Measurements from ENCODE around the gene UNC45B.
"Not testable (repeated sequence)": the region's sequence is repeated elsewhere in the genome, so short reads cannot be mapped to it uniquely, and the experiment has no call there.

UNC45B gene

DNA sequence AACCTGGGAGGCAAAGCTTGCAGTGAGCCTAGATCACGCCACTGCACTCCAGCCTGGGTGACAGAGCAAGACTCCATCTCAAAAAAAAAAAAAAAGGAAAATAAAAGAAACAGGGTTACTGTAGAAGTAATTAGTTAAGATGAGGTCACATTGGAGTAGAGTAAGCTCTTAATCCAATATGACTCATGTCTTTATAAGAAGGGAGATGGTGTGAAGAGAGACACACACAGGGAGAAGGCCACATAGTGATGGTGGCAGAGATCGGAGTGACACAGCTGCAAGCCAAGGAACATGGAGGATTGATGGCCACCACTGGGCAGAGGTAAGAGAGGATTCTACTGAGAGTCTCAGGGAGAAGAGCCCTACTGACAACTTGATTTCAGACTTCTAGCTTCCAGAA is 79.9 kb downstream of the UNC45B start:
- TF ChIP-seq, protein P1, sequence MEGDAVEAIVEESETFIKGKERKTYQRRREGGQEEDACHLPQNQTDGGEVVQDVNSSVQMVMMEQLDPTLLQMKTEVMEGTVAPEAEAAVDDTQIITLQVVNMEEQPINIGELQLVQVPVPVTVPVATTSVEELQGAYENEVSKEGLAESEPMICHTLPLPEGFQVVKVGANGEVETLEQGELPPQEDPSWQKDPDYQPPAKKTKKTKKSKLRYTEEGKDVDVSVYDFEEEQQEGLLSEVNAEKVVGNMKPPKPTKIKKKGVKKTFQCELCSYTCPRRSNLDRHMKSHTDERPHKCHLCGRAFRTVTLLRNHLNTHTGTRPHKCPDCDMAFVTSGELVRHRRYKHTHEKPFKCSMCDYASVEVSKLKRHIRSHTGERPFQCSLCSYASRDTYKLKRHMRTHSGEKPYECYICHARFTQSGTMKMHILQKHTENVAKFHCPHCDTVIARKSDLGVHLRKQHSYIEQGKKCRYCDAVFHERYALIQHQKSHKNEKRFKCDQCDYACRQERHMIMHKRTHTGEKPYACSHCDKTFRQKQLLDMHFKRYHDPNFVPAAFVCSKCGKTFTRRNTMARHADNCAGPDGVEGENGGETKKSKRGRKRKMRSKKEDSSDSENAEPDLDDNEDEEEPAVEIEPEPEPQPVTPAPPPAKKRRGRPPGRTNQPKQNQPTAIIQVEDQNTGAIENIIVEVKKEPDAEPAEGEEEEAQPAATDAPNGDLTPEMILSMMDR (IDR thresholded peaks at IDR 0.05; ENCODE audit: control insufficient read depth, insufficient read depth, low read depth, low read length, missing control alignments): no peak
- no peak for DNase-seq (ENCODE audit: low read depth)
- H3K4me3 ChIP-seq (ENCODE audit: control insufficient read depth, low read depth, low read length): no peak overlapping the region

- TF ChIP-seq, protein P1 (IDR thresholded peaks at IDR 0.05; ENCODE audit: control insufficient read depth, insufficient read depth, low read depth, low read length, missing control alignments): no peak
- no peak overlapping the region for H3K4me3 ChIP-seq (ENCODE audit: control insufficient read depth, low read depth, low read length)
- no peak for DNase-seq (ENCODE audit: low read depth)
Observed at GRCh38 chr17:35229638-35230037, 82.0 kb downstream of the UNC45B start.

GRCh38 chr17:35234315-35234714 is 86.7 kb downstream of the UNC45B start:
- not testable (repeated sequence) for DNase-seq (ENCODE audit: low read depth); H3K4me3 ChIP-seq (ENCODE audit: control insufficient read depth, low read depth, low read length)

DNA sequence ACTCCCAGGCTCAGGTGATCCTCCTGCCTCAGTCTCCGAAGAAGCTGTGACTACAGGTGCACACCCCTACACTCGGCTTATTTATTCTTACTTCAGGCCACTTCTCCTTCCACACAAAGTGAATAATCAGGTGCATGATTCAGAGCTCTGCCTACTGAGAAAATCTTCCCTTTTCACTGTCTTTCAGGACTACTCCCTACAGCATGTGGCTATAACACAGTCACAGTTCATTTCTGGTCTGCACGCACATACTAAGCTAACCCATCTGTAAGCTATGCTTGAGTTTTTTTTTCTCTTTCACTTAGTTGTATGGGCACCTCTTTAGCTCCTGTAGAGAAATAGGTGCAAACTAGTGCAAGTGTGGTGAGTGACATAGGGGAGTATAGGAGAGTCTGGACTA is 87.7 kb downstream of the UNC45B start:
- DNase-seq (ENCODE audit: low read depth): no peak
- H3K4me3 ChIP-seq (ENCODE audit: control insufficient read depth, low read depth, low read length): no peak overlapping the region
- TF ChIP-seq, protein P1 (IDR thresholded peaks at IDR 0.05; ENCODE audit: control insufficient read depth, insufficient read depth, low read depth, low read length, missing control alignments): no peak

GRCh38 chr17:35235917-35236316 is 88.3 kb downstream of the UNC45B start:
- no peak for DNase-seq (ENCODE audit: low read depth)
- H3K4me3 ChIP-seq (ENCODE audit: control insufficient read depth, low read depth, low read length): no peak overlapping the region
- TF ChIP-seq, protein P1 (IDR thresholded peaks at IDR 0.05; ENCODE audit: control insufficient read depth, insufficient read depth, low read depth, low read length, missing control alignments): no peak

GRCh38 chr17:35236821-35237220 is 89.2 kb downstream of the UNC45B start:
- TF ChIP-seq, protein P1 (IDR thresholded peaks at IDR 0.05; ENCODE audit: control insufficient read depth, insufficient read depth, low read depth, low read length, missing control alignments): no peak
- no peak for DNase-seq (ENCODE audit: low read depth)
- no peak overlapping the region for H3K4me3 ChIP-seq (ENCODE audit: control insufficient read depth, low read depth, low read length)

DNA sequence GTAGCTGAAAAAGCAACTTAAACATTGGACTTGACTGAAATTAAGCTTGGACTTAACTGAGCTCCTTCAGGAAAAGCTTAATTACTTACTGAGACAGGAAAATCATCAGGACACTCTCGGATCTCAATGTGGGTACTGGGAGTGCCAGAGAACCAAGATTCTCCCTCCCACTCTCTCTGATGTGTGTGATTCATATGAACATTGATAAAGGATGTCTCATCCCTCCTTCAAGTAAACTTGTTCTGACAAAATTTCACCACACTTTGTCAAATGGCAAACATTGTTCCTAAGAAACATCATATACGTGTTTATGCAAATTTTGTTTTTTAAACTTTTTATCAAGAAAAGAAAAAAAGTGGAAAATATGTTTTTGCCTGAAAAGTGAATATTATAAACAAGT is 91.2 kb downstream of the UNC45B start:
- DNase-seq (ENCODE audit: low read depth): no peak
- no peak overlapping the region for H3K4me3 ChIP-seq (ENCODE audit: control insufficient read depth, low read depth, low read length)
- TF ChIP-seq, protein P1 (IDR thresholded peaks at IDR 0.05; ENCODE audit: control insufficient read depth, insufficient read depth, low read depth, low read length, missing control alignments): no peak
